ENCODE results near the gene DGCR8.

The DGCR8 gene

DNA sequence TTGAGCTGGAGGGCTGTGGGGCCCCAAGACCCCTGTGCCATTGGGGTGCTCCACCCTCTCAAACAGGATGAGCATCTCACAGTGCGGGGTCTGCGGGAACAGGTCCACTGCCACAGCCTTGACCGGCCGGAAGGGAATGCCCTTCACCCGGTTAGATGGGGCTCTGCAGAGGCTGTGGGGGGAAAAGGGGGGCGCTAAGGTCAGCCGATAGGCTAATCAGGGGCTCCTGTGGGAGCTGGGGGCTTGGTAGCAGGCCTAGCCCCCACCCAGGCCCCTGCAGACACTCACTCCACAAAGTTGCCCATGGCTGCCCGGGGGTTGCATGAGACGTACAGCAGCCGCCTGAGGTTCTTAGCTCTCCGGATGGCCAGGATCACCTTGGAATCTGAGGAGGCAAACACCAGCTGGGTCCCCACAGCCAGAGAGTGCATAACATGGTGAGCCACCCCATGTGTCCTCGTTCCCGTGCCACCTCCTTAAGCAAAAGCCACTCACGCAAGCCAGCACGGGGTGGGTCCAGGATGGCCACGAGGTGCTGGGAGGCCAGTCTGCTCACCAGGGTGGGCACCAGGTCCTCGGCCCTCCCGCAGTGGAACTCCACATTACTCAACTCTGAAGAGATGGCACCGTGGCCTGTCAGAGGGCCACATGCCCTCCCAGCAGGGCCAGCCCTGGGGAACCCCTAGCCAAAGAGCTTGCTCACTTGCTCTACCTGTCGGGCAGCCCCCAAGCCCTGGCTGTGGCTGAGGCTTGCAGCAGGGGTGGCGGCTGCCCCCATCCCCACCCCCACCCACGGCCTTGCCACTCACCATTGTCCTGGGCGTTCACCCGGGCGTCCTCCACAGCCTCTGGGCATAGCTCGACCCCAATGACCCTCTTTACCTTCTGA, 32.8 kb downstream of the DGCR8 start:
- TF ChIP-seq, protein P1, sequence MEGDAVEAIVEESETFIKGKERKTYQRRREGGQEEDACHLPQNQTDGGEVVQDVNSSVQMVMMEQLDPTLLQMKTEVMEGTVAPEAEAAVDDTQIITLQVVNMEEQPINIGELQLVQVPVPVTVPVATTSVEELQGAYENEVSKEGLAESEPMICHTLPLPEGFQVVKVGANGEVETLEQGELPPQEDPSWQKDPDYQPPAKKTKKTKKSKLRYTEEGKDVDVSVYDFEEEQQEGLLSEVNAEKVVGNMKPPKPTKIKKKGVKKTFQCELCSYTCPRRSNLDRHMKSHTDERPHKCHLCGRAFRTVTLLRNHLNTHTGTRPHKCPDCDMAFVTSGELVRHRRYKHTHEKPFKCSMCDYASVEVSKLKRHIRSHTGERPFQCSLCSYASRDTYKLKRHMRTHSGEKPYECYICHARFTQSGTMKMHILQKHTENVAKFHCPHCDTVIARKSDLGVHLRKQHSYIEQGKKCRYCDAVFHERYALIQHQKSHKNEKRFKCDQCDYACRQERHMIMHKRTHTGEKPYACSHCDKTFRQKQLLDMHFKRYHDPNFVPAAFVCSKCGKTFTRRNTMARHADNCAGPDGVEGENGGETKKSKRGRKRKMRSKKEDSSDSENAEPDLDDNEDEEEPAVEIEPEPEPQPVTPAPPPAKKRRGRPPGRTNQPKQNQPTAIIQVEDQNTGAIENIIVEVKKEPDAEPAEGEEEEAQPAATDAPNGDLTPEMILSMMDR (IDR thresholded peaks at IDR 0.05; ENCODE audit: low read length, missing control alignments): no peak
- no peak overlapping the region for H3K4me3 ChIP-seq (replicated peaks; ENCODE audit: low read depth, low read length)
- no peak for DNase-seq (ENCODE audit: low read depth)

DNA sequence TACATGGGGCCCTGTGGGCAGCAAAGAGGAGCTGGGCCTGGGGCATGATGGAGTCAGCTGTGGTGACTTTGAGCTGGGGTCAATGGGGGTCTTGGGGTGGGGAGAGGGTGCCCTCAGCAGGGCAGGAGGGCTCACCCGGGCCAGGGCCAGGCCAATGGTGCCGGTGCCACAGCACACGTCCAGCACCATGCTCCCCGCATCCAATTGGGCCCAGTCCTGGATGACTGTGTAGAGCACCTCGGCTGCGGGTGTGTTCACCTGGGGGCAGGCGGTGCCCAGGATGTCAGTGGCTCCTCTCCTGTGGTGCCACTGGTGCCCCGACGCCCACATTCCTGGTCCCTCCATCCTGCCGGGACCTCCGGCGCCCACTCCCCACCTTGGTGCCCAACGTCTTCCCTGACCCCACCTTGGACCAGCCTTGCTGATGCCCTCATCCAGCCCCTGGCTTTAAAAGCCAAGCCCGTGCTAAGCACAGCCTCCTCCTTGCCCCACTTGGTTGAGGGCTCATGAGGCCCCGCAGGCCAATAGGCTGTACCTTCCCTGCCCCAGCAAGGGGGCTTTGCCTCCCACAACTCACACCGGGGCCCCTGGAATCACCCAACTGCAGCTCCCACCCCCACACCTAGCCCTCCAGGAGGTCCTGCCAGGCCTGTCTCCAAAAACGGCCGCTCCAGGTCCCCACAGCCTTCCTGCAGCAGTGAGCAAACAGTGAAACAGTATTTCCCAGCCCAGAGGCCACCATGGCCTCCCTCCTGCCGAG, 33.7 kb downstream of the DGCR8 start:
- DNase-seq (ENCODE audit: low read depth): no peak
- no peak overlapping the region for H3K4me3 ChIP-seq (replicated peaks; ENCODE audit: low read depth, low read length)
- TF ChIP-seq, protein P1 (IDR thresholded peaks at IDR 0.05; ENCODE audit: low read length, missing control alignments): no peak

DNA sequence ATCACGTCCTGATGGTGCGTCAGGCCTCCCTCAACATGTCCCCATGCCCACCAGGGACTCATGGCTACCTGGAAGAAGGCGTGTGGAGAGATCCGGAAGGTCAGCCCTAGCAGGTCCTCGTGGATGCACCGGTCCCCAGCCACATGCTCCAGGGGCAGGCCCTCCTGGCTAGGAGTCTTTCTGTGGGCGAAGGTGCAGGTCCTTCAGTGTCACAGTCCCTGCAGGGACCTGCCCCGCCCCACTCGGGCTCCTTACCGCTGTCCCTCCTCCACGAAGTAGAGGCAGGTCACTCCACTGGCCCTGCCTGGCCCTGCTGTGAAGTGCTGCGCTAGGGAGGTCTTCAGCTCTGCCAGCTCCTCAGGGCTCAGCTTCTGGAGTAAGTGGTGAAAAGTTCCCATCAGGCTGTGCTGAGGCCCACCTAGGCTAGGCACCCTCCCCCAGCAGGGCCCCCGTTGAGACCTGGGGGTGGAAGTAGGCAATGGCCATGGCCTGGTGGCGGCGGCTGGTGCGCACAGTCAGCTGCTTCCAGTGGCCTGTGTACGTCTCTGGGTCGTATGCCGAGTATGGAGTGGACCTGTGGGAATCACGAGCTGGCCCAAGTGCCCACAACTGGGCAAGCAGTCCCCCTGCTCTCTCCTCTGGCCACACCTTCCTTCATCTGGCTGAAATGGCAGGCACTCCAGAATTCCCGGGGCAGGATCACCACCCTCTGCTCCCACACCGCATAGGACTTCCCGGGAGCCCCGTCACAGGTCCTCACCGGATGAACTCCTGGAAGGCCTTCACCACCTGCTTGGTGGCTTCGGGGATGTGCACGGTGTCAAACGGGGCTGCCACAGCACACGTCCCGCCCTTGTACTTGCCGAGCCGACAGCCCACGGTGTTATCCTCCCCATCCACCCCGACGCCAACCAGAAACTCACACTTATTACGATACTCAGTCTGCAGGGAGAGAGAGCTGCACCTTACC, 34.8 kb downstream of the DGCR8 start:
- no peak for DNase-seq (ENCODE audit: low read depth)
- TF ChIP-seq, protein P1 (IDR thresholded peaks at IDR 0.05; ENCODE audit: low read length, missing control alignments): no peak
- no peak overlapping the region for H3K4me3 ChIP-seq (replicated peaks; ENCODE audit: low read depth, low read length)

DNA sequence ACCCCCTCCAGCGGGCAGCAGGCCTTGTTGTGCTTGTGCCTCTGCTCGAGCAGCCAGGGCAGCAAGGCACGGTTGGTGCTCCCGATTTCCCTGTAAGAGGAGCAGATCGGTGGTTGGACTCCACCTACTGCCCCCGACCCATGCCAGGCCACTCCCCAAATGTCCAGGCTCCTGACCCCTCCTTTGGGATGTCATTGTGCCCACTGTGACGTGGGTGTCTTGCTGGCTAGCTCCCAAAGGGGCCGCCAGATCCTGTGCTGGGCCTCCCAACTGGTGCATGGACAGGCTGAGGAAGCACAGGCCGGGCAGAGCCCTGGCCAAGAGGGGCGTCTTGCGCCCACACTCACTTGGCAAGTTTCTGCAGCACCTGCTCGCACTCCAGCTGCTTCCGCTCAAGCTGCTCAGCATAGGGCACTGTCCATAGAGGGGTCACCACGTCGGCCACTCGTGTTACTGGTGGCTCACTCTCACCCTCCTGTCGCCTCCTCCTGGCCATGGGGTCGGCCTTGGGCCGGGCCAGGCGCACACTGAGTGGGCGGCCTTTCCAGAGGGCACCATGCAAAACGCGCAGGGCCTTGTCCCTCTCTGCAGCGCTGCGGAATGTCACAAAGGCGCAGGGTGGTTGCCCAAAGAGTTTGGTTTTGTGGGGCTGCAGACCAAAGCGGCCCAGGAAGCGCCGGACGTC, 35.8 kb downstream of the DGCR8 start, which contains the start of gene RANBP1:
Gene RANBP1, plus strand, starts transcription at position 414 of the 685 bp plus-strand sequence. Its CDS starts 81 bp downstream, at position 495.
- no peak for DNase-seq (ENCODE audit: low read depth)
- TF ChIP-seq, protein P1 (IDR thresholded peaks at IDR 0.05; ENCODE audit: low read length, missing control alignments): no peak
- H3K4me3 ChIP-seq (replicated peaks; ENCODE audit: low read depth, low read length): peak within 1 kb of the TSS; percentile 95

DNA sequence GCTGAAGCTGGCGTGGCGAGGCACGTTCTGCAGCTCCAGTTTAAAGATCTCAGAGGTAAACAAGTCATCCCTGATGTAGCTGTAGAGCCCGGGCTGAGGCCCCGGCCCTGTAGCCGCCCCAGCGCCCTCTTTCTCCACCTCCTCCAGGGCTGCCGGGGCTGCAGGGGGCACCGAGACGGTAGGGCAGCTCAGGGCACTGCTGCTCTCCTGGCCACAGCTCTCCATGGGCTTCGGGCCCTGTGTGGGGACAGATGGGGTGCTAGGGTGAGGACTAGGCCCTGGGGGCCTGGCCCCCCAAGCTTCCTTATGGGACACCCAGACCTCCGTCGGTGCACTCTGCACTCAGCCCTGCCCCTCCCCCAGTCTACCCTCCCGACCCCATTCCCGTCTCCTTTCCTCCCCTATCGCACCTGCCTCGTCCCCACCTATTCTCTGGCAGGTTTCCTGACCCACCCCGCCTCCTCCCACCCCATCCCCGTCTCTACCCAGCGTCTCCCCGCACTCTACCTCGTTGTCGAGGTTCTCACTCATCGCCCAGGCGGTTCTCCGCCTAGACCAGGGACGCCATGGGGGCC, 36.4 kb downstream of the DGCR8 start:
- peak overlapping the region; percentile 95 for H3K4me3 ChIP-seq (replicated peaks; ENCODE audit: low read depth, low read length)
- TF ChIP-seq, protein P1 (IDR thresholded peaks at IDR 0.05; ENCODE audit: low read length, missing control alignments): no peak
- DNase-seq (ENCODE audit: low read depth): no peak
